CD4-positive, alpha-beta memory T cell (primary cell): ENCODE measurements around the gene AOPEP. TPM values are rescaled to one million over a fixed set of nuclear protein-coding genes. Genes with fewer than 3 reads are reported as not detected.
"Not testable (repeated sequence)": the region's sequence is repeated elsewhere in the genome, so short reads cannot be mapped to it uniquely, and the experiment has no call there.

Experiments
- CTCF ChIA-PET: fragments of 350-600 bp; sonication (Branson Sonifier 250); formaldehyde crosslinking; loops from one replicate; lab custom pipeline; 2021; ENCODE audit warnings: inconsistent platforms; ENCODE audit not compliant: partially characterized antibody; lab: Charles Lee
- POLR2A ChIA-PET: fragments of 350-600 bp; sonication (Branson Sonifier 250); formaldehyde crosslinking; loops from one replicate; lab custom pipeline; 2021; ENCODE audit not compliant: partially characterized antibody; lab: Charles Lee
- DNase-seq, 5 donors: peaks; one replicate each; pipeline versions ENCODE4 v3.0.0 to v3.0.0-alpha.2; 2020 to 2022; ENCODE audit warnings: mixed read lengths in 1 of 5
- H3K27ac ChIP-seq: one replicate; pipeline ENCODE4 v1.7.0; 2013; ENCODE audit warnings: low read depth, low read length
- H3K27me3 ChIP-seq: 2 replicates; pipeline ENCODE4 v1.7.0; 2013; ENCODE audit warnings: mild to moderate bottlenecking, low read length, moderate library complexity; ENCODE audit not compliant: insufficient read depth
- H3K36me3 ChIP-seq: 2 replicates; pipeline ENCODE4 v1.7.0; 2013; ENCODE audit warnings: mild to moderate bottlenecking, low read length, moderate library complexity; ENCODE audit not compliant: insufficient read depth
- H3K4me1 ChIP-seq: 2 replicates; pipeline ENCODE4 v1.7.0; 2013; ENCODE audit warnings: mild to moderate bottlenecking, low read length, moderate library complexity; ENCODE audit not compliant: insufficient read depth
- H3K4me3 ChIP-seq, 2 donors: one replicate each; pipeline ENCODE4 v1.7.0; 2013; ENCODE audit warnings: low read length in 2 of 2, mild to moderate bottlenecking in 1 of 2
- H3K9me3 ChIP-seq, 2 donors: one replicate each; pipeline ENCODE4 v1.7.0; 2013; ENCODE audit warnings: low read length in 2 of 2, control low read depth in 1 of 2; ENCODE audit not compliant: control insufficient read depth in 1 of 2
- H3K27ac Mint-ChIP-seq, 7 donors: one replicate each; pipeline ENCODE4 v1.8.0; 2020 to 2021; ENCODE audit warnings: mixed read lengths in 7 of 7, mild to moderate bottlenecking in 6 of 7, inconsistent platforms in 3 of 7, moderate library complexity in 3 of 7
- H3K27me3 Mint-ChIP-seq, 2 donors: one replicate each; pipeline ENCODE4 v1.8.0; 2020 to 2021; ENCODE audit warnings: mixed read lengths in 2 of 2
- H3K36me3 Mint-ChIP-seq, 2 donors: one replicate each; pipeline ENCODE4 v1.8.0; 2020 to 2021; ENCODE audit warnings: mixed read lengths in 2 of 2, inconsistent platforms in 1 of 2, mild to moderate bottlenecking in 1 of 2
- H3K4me1 Mint-ChIP-seq, 4 donors: one replicate each; pipeline ENCODE4 v1.8.0; 2020 to 2021; ENCODE audit warnings: mixed read lengths in 4 of 4, mild to moderate bottlenecking in 1 of 4
- H3K4me3 Mint-ChIP-seq, 8 donors: one replicate each; pipeline ENCODE4 v1.8.0; 2020 to 2021; ENCODE audit warnings: mixed read lengths in 8 of 8, mild to moderate bottlenecking in 7 of 8, moderate library complexity in 6 of 8, inconsistent platforms in 3 of 8
- H3K9me3 Mint-ChIP-seq, 8 donors: one replicate each; pipeline ENCODE4 v1.8.0; 2020 to 2021; ENCODE audit warnings: mixed read lengths in 8 of 8, mild to moderate bottlenecking in 5 of 8, inconsistent platforms in 3 of 8, moderate library complexity in 1 of 8
- intact Hi-C: fragments of 100-400 bp; cut with micrococcal nuclease; formaldehyde crosslinking; loops from one replicate; pipeline ENCODE4 v1.15.1; 2023
- polyA plus RNA-seq, 2 donors: library from polyadenylated mRNA; unstranded; fragments of 300-500 nt; fragmentation: Illumina TruSeq; gene quantifications; one replicate each; pipeline ENCODE4 v1.2.3, GENCODE V29; 2021
- total RNA-seq, 2 experiments: library from RNA; stranded (reverse); gene quantifications; one replicate each; pipeline ENCODE4 v1.2.3, GENCODE V29; 2021

AOPEP gene
- total and polyA plus RNA-seq, 4 experiments from 2014 or later: 3.1 to 11.7 (median 7.6) TPM

DNA sequence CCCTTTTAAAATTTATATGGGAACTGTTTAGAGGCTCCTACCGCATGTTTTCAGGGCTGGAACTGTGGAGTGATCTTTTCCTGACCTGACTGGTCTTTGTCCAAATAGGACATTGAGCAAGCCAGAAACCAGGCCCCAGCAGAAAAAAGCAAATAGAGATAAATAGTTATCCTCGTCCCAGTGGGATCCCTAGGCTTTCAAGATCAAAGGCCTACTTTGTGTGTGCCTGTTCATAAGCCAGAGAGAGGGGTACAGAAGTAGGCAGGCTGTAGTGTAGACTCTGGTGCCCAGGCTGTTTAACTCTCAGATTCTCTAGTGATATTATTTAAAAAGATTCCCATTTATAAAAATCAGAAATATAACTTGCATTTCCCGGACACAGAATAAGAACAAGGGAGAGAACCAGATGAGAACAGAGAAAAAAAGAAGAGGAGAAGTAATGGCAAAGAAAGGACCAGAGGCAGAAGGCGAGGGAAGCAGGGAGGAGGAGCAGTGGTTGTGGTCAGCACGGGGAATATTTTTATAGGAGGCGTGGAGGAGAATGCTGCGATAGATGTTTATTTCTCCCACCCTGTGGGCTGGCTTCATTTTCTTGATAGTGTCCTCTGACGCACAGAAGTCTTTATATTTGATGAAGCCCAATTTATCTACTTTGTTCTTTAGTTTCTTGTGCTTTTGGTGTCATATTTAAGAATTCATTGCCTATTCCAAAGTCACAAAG lies 101.2 kb downstream of the AOPEP start:
- ChIA-PET CTCF (interaction anchor here (1.7 kb wide), 1 partner anchor 19 kb away, joined by 4 read pairs; no protein-coding TSS in a partner anchor), POLR2A (no interaction called here)
- H3K4me1 Mint-ChIP-seq: peaks cover 0 to 5% (median 1%) of the 10 kb centered on the region in 4 donors
- intact Hi-C loops: no loop called here
- H3K9me3 Mint-ChIP-seq: peaks cover 0 to 10% (median under 1%) of the 10 kb centered on the region in 8 donors
- no peak overlapping the region for H3K4me3 ChIP-seq
- peaks cover 5 to 37% of the 10 kb centered on the region in 2 donors for H3K36me3 Mint-ChIP-seq
- no peaks in the 10 kb centered on the region for H3K4me1 ChIP-seq
- no peaks in the 10 kb centered on the region for H3K27me3 ChIP-seq
- DNase-seq: no peak
- peak overlapping the region in 1 of 8 donors; percentile 61 for H3K4me3 Mint-ChIP-seq
- H3K27ac ChIP-seq: no peak overlapping the region
- no peak overlapping the region for H3K27ac Mint-ChIP-seq
- H3K9me3 ChIP-seq: no peaks in the 10 kb centered on the region
- no peaks in the 10 kb centered on the region for H3K27me3 Mint-ChIP-seq
- no peaks in the 10 kb centered on the region for H3K36me3 ChIP-seq

DNA sequence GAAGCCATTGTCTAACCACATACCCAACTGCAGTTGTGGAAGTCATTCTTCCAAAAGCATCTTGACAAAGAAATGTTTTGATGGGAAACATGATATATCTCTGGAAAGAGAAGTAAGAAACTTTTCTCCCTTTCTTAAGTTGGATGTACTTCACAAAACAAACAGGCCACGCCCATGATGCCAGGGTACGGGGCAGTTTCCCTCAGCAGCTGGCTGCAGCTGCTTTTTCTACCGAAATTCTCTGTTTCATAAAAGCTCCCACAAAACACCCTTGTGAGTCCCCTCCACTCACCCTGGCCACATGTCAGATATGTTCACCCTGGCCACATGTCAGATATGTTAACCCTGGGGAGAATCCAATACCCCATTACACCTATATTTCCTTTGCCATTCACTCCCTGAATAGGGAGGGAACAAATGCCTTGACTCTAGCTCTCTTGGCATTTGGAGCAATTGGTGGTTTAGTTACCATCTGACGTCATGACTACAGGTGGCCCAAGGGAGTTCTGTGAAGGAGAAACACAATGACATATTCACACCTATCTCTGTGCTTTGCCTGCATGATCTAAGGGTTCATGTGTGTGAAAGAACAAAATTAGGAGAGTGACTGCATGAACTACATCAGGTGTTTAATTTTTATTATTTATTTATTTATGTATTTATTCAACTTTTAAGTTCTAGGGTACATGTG lies 103.0 kb downstream of the AOPEP start:
- Mint-ChIP-seq H3K36me3 (peaks cover 1 to 25% of the 10 kb centered on the region in 2 donors), H3K27me3 (no peaks in the 10 kb centered on the region), H3K9me3 (peaks cover 0 to 10% (median under 1%) of the 10 kb centered on the region in 8 donors), H3K27ac (no peak overlapping the region), H3K4me3 (no peak overlapping the region), H3K4me1 (peaks cover 0 to 5% (median 1%) of the 10 kb centered on the region in 4 donors)
- no peaks in the 10 kb centered on the region for H3K36me3 ChIP-seq
- ChIA-PET CTCF (no interaction called here), POLR2A (no interaction called here)
- DNase-seq: no peak
- H3K4me3 ChIP-seq: no peak overlapping the region
- H3K27ac ChIP-seq: no peak overlapping the region
- H3K9me3 ChIP-seq: no peaks in the 10 kb centered on the region
- intact Hi-C loops: no loop called here
- no peaks in the 10 kb centered on the region for H3K27me3 ChIP-seq
- H3K4me1 ChIP-seq: no peaks in the 10 kb centered on the region

DNA sequence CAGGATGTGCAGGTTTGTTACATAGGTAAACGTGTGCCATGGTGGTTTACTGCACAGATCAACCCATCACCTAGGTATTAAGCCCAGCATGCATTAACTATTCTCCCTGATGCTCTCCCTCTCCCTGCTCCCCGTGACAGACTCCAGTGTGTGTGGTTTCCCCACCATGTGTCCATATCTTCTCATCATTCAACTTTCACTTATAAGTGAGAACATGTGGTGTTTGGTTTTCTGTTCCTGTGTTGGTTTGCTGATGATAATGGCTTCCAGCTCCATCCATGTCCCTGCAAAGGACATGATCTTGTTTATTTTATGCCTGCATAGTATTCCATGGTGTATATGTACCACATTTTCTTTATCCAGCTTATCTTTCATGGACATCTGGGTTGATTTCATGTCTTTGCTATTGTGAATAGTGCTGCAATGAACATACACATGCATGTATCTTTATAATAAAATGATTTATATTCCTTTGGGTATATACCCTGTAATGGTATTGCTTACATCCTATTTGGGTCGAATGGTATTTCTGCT lies 103.6 kb downstream of the AOPEP start:
- CTCF ChIA-PET, H3K36me3 ChIP-seq, H3K4me3 Mint-ChIP-seq, H3K9me3 Mint-ChIP-seq, H3K4me3 ChIP-seq, H3K9me3 ChIP-seq, H3K27ac Mint-ChIP-seq, intact Hi-C loops, POLR2A ChIA-PET, H3K4me1 Mint-ChIP-seq, H3K27me3 Mint-ChIP-seq, DNase-seq, H3K4me1 ChIP-seq, H3K27ac ChIP-seq, H3K27me3 ChIP-seq: not testable (repeated sequence)
- H3K36me3 Mint-ChIP-seq: peaks cover 1 to 25% of the 10 kb centered on the region in 2 donors

DNA sequence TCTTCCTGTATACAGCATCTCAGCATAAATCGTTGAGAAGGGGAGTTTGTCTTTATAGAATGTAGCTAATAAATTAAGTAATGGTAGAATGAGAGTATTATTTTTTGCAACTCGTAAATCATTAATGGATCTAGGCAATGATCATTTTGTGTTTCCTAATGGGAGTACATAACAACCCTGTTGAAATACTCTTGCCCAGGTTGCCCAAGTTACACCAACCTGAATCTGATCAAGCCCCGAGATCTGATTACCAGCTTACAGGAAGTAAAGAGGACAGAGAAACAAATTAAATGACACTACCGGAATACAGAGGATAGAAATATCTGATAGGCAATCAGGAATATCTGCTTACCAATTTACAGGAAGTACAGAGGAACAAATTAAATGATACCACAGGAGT lies 107.3 kb downstream of the AOPEP start:
- Mint-ChIP-seq H3K9me3 (peaks cover 0 to 24% (median 5%) of the 10 kb centered on the region in 8 donors), H3K4me3 (no peak overlapping the region), H3K36me3 (peaks cover 1 to 15% of the 10 kb centered on the region in 2 donors), H3K27me3 (no peaks in the 10 kb centered on the region), H3K4me1 (peaks cover 0 to 6% (median 2%) of the 10 kb centered on the region in 4 donors), H3K27ac (peak overlapping the region in 1 of 7 donors; percentile 19)
- no peak overlapping the region for H3K27ac ChIP-seq
- H3K4me1 ChIP-seq: no peaks in the 10 kb centered on the region
- H3K36me3 ChIP-seq: no peaks in the 10 kb centered on the region
- no peak for DNase-seq
- H3K9me3 ChIP-seq: no peaks in the 10 kb centered on the region
- intact Hi-C loops: no loop called here
- no peak overlapping the region for H3K4me3 ChIP-seq
- H3K27me3 ChIP-seq: no peaks in the 10 kb centered on the region
- POLR2A ChIA-PET: interaction anchor here (0.6 kb wide), 1 partner anchor 12 kb away, joined by 6 read pairs; no protein-coding TSS in a partner anchor
- CTCF ChIA-PET: interaction anchor here (1.8 kb wide), 1 partner anchor 8 kb away, joined by 4 read pairs; no protein-coding TSS in a partner anchor

DNA sequence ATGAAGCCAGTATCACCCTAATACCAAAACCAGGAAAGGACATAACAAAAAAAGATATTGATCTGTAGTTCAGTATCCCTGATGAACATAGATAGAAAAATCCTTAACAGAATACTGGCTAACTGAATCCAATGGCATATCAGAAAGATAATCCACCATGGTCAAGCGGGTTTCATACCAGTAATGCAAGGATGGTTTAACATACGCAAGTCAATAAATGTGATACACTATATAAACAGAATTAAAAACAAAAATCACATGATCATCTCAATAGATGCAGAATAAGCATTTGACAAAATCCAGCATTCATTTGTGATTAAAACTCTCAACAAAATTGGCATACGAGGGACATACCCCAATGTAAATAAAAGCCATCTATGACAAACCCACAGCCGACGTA lies 110.9 kb downstream of the AOPEP start:
- intact Hi-C loops: no loop called here
- no peak overlapping the region for H3K27ac Mint-ChIP-seq
- Histone ChIP-seq H3K4me1 (no peaks in the 10 kb centered on the region), H3K27me3 (no peaks in the 10 kb centered on the region), H3K4me3 (no peak overlapping the region), H3K36me3 (no peaks in the 10 kb centered on the region), H3K27ac (no peak overlapping the region), H3K9me3 (no peaks in the 10 kb centered on the region)
- DNase-seq: no peak
- CTCF ChIA-PET: no interaction called here
- POLR2A ChIA-PET: no interaction called here
- H3K36me3 Mint-ChIP-seq: peaks cover 6 to 13% of the 10 kb centered on the region in 2 donors
- H3K4me1 Mint-ChIP-seq: peaks cover 0 to 11% (median 7%) of the 10 kb centered on the region in 4 donors
- peaks cover 0 to 36% (median 14%) of the 10 kb centered on the region in 8 donors for H3K9me3 Mint-ChIP-seq
- no peaks in the 10 kb centered on the region for H3K27me3 Mint-ChIP-seq
- no peak overlapping the region for H3K4me3 Mint-ChIP-seq

DNA sequence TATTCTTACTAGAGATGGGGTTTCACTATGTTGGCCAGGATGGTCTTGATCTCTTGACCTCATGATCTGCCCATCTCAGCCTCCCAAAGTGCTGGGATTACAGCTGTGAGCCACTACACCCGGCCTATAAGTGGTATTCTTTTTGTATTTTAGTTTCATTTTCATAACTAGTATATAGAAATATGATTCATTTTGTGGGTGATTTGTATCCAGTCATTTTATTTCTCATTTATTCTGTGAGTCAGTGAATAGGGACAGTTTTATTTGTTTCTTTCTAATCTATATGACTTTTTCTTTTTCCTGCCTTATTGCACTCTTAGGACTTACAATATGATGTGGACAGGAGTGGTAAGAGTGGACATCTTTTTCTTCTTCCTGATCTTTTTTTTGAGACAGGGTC lies 112.9 kb downstream of the AOPEP start:
- POLR2A ChIA-PET: no interaction called here
- Histone ChIP-seq H3K4me1 (peaks cover 7% of the 10 kb centered on the region), H3K36me3 (no peaks in the 10 kb centered on the region), H3K9me3 (no peaks in the 10 kb centered on the region), H3K27ac (no peak overlapping the region), H3K27me3 (no peaks in the 10 kb centered on the region), H3K4me3 (no peak overlapping the region)
- Mint-ChIP-seq H3K4me3 (no peak overlapping the region), H3K9me3 (peaks cover 0 to 36% (median 14%) of the 10 kb centered on the region in 8 donors), H3K27ac (no peak overlapping the region), H3K36me3 (peaks cover 6 to 13% of the 10 kb centered on the region in 2 donors), H3K27me3 (no peaks in the 10 kb centered on the region), H3K4me1 (peaks cover 8 to 20% (median 16%) of the 10 kb centered on the region in 4 donors)
- CTCF ChIA-PET: no interaction called here
- DNase-seq: no peak
- intact Hi-C loops: no loop called here

DNA sequence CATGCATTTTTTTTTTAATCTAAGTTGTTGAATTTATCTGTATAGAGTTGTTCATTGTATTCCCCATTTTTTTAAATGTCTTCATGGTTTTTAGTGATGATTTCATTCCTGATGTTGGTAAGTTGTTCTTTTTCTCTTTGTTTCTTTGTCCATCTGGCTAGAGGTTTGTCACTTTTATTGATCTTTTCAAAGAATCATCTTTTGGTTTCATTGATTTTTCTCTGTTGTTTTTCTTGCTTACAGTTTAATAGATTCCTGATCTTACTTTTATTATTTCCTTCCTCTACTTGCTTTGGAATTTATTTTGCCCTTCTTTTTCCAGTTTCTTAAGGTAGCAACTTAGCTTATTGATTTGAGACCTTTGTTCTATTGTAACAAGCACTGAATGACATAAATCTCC lies 114.2 kb downstream of the AOPEP start:
- H3K36me3 Mint-ChIP-seq: peaks cover 6 to 13% of the 10 kb centered on the region in 2 donors
- Histone ChIP-seq H3K9me3 (no peaks in the 10 kb centered on the region), H3K27ac (no peak overlapping the region), H3K36me3 (no peaks in the 10 kb centered on the region), H3K4me1 (peaks cover 7% of the 10 kb centered on the region), H3K27me3 (no peaks in the 10 kb centered on the region), H3K4me3 (no peak overlapping the region)
- CTCF ChIA-PET: no interaction called here
- H3K27ac Mint-ChIP-seq: no peak overlapping the region
- intact Hi-C loops: no loop called here
- peaks cover 8 to 20% (median 14%) of the 10 kb centered on the region in 4 donors for H3K4me1 Mint-ChIP-seq
- H3K27me3 Mint-ChIP-seq: no peaks in the 10 kb centered on the region
- no peak for DNase-seq
- H3K9me3 Mint-ChIP-seq: peaks cover 0 to 36% (median 14%) of the 10 kb centered on the region in 8 donors
- POLR2A ChIA-PET: no interaction called here
- H3K4me3 Mint-ChIP-seq: no peak overlapping the region
